Fibroblast of pulmonary artery (primary cell): ENCODE results near the gene CHN1.

Experiments used
- DNase-seq: peaks from one replicate; pipeline ENCODE4 v3.0.0-alpha.2; 2010; ENCODE audit warnings: low read depth
- H3K4me3 ChIP-seq: replicated peaks from 2 replicates; pipeline ENCODE4 v1.5.1; 2011; ENCODE audit warnings: low read depth, mild to moderate bottlenecking, control low read depth, low read length, moderate library complexity
- CTCF ChIP-seq: IDR thresholded peaks from 2 replicates; pipeline ENCODE4 v1.5.1; 2011; ENCODE audit warnings: mild to moderate bottlenecking, control low read depth, low read length, inconsistent platforms; ENCODE audit errors: missing control alignments

The CHN1 gene

GRCh38 chr2:174859563-174860169, 145.5 kb downstream of the CHN1 start:
- no peak for DNase-seq
- no peak overlapping the region for H3K4me3 ChIP-seq
- no peak for TF ChIP-seq CTCF

DNA sequence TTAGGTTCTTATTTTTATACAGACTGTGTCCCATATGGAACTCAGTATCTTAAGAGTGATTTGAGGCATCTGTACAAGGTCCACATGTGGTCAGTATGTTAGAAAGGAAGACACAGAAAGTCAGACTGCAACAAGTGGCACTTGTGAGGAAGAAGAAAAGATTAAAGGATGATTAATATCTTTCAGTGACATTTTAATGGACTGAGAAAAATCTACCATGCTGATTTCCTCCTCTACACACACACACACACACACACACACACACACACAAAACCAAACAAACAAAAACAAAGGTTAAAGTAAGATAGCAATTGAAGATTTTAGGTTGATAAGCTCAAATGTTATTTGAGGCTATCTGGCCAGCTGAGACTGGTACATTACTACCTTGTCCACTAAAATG, 146.4 kb downstream of the CHN1 start:
- H3K4me3 ChIP-seq = no peak overlapping the region
- no peak for TF ChIP-seq CTCF
- DNase-seq = no peak

- no peak overlapping the region for H3K4me3 ChIP-seq
- no peak for DNase-seq
- no peak for TF ChIP-seq CTCF
Observed at GRCh38 chr2:174856447-174856846, 148.7 kb downstream of the CHN1 start.

DNA sequence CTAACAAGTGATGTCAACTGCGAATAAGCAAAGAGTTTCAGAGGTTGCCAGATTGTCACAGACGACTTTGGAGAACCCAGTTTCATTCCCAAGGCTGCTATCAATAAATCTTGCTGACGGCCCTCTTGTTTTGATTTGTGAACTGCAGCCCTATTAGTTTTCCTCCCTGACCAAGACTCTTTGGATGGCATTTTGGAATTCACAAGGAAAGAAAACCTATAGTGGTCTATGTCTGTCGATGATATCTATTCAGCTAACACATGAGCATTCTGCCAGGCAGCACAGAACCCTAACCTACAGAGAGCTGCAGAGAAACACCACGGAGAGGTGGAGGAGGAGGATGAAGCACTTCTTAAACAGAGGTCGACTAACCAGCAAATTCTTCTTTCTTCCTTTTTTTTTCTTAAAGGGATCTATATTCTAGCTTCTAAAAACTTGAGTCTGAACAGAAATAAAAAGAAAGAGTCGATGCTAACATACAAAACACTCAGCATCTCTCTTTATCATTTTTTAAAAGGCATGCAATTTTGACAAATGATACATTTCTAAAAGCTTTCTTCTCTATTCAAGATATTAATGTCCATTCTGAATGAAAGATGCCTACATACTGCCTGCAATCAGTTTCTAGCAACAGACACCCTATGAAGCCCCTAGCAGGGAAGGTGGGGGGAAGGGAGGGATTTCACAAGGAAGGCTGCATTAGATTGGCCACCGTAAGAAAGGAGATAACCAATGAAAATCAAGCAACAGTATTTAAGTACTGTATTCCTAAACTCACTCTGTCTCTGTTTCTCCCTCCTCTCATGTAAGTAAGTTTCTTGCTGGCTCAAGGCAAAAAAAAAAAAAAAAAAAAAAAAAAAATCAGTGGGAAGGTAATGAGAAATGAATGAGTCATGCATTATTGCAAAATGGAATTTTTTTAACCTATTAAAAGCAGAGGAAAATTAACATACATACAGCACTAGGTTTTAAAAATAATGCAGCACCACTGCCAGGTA, 157.9 kb downstream of the CHN1 start:
- DNase-seq = peak; percentile 96
- peak overlapping the region; percentile 62 for H3K4me3 ChIP-seq
- no peak for TF ChIP-seq CTCF

GRCh38 chr2:174846218-174846617, 159.0 kb downstream of the CHN1 start:
- no peak for DNase-seq
- no peak for TF ChIP-seq CTCF
- peak overlapping the region; percentile 62 for H3K4me3 ChIP-seq

- no peak overlapping the region for H3K4me3 ChIP-seq
- no peak for DNase-seq
- TF ChIP-seq CTCF = no peak
Observed at GRCh38 chr2:174844295-174844708, 160.9 kb downstream of the CHN1 start.
